ENCODE measurements around the gene HUS1B. TPM values are rescaled to one million over a fixed set of nuclear protein-coding genes. Genes with fewer than 3 reads are reported as not detected.

The HUS1B gene
- total RNA-seq, 1 donor from 2014 or later: 1.0 TPM

DNA sequence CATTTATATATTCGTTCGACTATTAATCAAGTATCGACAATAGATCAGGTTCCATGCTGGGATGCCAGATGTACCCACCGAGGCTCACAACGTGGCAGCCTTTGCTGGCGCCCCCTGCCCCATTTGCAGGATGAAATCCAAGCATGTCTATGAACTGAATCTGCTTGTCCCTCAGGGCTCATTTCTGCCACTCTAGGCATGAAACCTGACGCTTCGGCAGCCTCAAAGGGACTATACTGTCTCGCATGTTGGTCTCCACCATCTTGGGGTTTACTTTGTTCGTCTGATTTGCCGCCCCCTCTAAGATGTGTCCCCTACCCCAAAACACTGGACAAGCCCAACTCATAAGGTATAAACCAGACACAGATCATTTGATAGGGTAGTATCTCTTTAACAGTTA lies 36.7 kb downstream of the HUS1B start:
- H3K9me3 ChIP-seq: no peaks in the 10 kb centered on the region
- H3K36me3 ChIP-seq: peaks cover 19% of the 10 kb centered on the region
- TF ChIP-seq, protein P1, sequence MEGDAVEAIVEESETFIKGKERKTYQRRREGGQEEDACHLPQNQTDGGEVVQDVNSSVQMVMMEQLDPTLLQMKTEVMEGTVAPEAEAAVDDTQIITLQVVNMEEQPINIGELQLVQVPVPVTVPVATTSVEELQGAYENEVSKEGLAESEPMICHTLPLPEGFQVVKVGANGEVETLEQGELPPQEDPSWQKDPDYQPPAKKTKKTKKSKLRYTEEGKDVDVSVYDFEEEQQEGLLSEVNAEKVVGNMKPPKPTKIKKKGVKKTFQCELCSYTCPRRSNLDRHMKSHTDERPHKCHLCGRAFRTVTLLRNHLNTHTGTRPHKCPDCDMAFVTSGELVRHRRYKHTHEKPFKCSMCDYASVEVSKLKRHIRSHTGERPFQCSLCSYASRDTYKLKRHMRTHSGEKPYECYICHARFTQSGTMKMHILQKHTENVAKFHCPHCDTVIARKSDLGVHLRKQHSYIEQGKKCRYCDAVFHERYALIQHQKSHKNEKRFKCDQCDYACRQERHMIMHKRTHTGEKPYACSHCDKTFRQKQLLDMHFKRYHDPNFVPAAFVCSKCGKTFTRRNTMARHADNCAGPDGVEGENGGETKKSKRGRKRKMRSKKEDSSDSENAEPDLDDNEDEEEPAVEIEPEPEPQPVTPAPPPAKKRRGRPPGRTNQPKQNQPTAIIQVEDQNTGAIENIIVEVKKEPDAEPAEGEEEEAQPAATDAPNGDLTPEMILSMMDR (IDR thresholded peaks at IDR 0.05): no peak
- intact Hi-C loops (cut with DNase I): no loop called here
- no peaks in the 10 kb centered on the region for H3K27me3 ChIP-seq
- DNase-seq: no peak
- no peak overlapping the region for H3K4me3 ChIP-seq
- no peaks in the 10 kb centered on the region for H3K4me1 ChIP-seq
- H3K27ac ChIP-seq: no peak overlapping the region
- ATAC-seq: no peak

DNA sequence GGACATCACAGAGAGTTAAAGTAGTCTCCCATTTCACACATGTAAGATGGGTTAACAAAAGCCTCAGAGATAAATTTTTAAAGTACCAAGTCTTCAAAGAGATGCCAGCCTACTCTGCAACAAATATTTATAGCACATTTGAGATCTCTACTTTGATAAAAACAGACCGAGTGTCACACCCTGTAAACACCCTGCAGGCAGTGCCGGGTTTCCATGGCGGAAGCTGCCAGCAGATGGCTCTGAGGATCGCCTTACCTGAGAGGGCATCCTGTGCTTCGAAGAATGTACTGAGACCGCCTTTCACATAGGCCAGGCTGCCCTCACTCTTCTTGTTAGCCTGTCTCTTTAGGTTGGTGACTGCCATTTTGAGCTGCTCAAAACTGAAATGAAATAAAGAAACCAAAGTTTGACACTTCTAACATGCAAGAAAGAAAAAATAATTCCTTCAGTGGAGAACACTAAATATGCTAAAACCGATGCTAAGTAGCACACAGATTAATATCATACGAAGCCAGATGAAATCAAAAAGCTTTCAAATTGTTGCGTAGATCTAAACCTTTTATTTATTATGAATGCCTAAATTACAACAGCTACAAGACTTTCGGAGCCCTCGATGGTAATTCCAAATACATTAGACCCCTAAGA lies 39.3 kb downstream of the HUS1B start:
- TF ChIP-seq, protein P1 (IDR thresholded peaks at IDR 0.05): no peak
- Histone ChIP-seq H3K27ac (no peak overlapping the region), H3K27me3 (no peaks in the 10 kb centered on the region), H3K36me3 (peaks cover 24% of the 10 kb centered on the region), H3K4me1 (no peaks in the 10 kb centered on the region), H3K9me3 (no peaks in the 10 kb centered on the region), H3K4me3 (no peak overlapping the region)
- no peak for DNase-seq
- peak; percentile 41 for ATAC-seq
- intact Hi-C loops (cut with DNase I): no loop called here

GRCh38 chr6:613981-614380 lies 42.9 kb downstream of the HUS1B start:
- no peak overlapping the region for H3K27ac ChIP-seq
- H3K27me3 ChIP-seq: no peaks in the 10 kb centered on the region
- ATAC-seq: no peak
- intact Hi-C loops (cut with DNase I): no loop called here
- peaks cover 34% of the 10 kb centered on the region for H3K36me3 ChIP-seq
- TF ChIP-seq, protein P1 (IDR thresholded peaks at IDR 0.05): no peak
- no peaks in the 10 kb centered on the region for H3K4me1 ChIP-seq
- H3K9me3 ChIP-seq: no peaks in the 10 kb centered on the region
- DNase-seq: no peak
- no peak overlapping the region for H3K4me3 ChIP-seq

- intact Hi-C loops (cut with DNase I): no loop called here
- ATAC-seq: no peak
- H3K27ac ChIP-seq: no peak overlapping the region
Measured at GRCh38 chr6:611928-612327, 45.0 kb downstream of the HUS1B start.

DNA sequence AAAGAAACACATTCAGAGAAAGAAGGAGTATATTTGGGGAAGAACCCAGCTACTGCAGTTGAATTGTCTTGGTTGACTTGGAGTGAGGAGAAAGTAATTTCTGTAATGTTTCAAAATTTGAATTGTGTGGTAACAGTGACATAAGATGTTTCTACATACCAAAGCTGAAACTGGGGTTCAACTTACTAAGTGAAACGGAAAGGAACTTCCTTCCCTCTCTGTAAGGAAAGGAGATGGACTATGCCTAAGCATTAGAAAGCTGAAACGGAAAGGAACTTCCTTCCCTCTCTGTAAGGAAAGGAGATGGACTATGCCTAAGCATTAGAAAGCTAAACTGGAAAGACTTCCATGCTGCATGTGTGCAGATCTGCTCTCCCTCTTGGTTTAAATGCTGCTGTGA lies 46.0 kb downstream of the HUS1B start:
- DNase-seq (no peak), ATAC-seq (peak; percentile 76)
- no peaks in the 10 kb centered on the region for H3K9me3 ChIP-seq
- no peaks in the 10 kb centered on the region for H3K4me1 ChIP-seq
- H3K27me3 ChIP-seq: no peaks in the 10 kb centered on the region
- no peak overlapping the region for H3K27ac ChIP-seq
- intact Hi-C loops (cut with DNase I): no loop called here
- H3K36me3 ChIP-seq: peaks cover 38% of the 10 kb centered on the region
- no peak overlapping the region for H3K4me3 ChIP-seq
- TF ChIP-seq, protein P1 (IDR thresholded peaks at IDR 0.05): no peak

More at GRCh38 chr6:611928-612327, 45.0 kb downstream of the HUS1B start:
- Histone ChIP-seq H3K9me3 (no peaks in the 10 kb centered on the region), H3K4me1 (no peaks in the 10 kb centered on the region), H3K4me3 (no peak overlapping the region), H3K36me3 (peaks cover 33% of the 10 kb centered on the region), H3K27me3 (no peaks in the 10 kb centered on the region)
- DNase-seq: no peak
- TF ChIP-seq, protein P1 (IDR thresholded peaks at IDR 0.05): no peak

DNA sequence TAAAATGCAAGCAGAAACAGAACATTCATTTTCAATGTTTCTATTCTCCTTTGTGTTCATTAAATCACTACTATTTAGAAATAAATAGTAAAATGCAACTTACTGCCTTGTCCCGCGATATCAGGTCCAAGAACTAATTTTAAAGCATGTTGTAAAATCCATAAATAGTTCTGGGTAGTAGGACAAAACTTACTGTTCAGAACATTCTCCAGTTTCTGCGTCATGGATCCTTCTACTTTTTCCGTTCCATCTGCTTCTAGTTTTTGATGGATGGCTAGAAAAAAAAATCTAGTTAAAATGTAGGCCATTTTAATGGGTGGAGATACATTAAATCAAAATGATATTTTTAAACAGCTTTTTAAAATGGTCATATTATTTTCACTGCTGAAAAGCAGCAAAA lies 47.0 kb downstream of the HUS1B start:
- Histone ChIP-seq H3K9me3 (no peaks in the 10 kb centered on the region), H3K36me3 (peaks cover 34% of the 10 kb centered on the region), H3K27me3 (no peaks in the 10 kb centered on the region), H3K4me3 (no peak overlapping the region), H3K27ac (no peak overlapping the region), H3K4me1 (no peaks in the 10 kb centered on the region)
- intact Hi-C loops (cut with DNase I): no loop called here
- ATAC-seq: no peak
- DNase-seq: no peak
- TF ChIP-seq, protein P1 (IDR thresholded peaks at IDR 0.05): no peak
